NCI-H524 treated with DMSO at 0.1 percent for 48 hours (cell line): ENCODE measurements around the gene CYTH1.

Source experiments
- DNase-seq: peaks from one replicate; lab custom pipeline; 2025; lab: John Stamatoyannopoulos, UW

CYTH1 gene, protein sequence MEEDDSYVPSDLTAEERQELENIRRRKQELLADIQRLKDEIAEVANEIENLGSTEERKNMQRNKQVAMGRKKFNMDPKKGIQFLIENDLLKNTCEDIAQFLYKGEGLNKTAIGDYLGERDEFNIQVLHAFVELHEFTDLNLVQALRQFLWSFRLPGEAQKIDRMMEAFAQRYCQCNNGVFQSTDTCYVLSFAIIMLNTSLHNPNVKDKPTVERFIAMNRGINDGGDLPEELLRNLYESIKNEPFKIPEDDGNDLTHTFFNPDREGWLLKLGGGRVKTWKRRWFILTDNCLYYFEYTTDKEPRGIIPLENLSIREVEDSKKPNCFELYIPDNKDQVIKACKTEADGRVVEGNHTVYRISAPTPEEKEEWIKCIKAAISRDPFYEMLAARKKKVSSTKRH

DNA sequence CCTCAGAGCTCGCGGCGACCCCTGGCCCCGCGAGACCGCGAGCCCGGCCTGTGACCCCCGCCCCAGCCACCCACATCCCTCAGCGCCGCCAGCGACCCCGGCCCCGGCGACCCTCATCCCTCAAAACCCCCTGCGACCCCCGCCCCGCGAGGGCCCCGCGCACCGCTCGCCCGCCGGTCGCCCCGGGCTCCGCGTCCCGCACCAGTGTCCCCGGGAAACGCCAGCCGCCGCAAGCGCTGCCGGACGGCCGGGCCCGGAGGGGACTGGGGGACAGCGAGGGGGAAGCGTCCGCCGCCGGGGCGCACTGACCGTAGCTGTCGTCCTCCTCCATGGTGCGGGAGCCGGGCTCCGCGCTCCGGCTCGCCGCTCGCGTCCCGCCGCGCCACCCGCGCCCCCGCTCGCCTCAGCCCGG is at the start of gene CYTH1:
TSS of gene CYTH1 (minus strand) at position 381 of the 412 bp plus-strand sequence. CDS start at position 331, 50 bp downstream.
- no peak for DNase-seq

DNA sequence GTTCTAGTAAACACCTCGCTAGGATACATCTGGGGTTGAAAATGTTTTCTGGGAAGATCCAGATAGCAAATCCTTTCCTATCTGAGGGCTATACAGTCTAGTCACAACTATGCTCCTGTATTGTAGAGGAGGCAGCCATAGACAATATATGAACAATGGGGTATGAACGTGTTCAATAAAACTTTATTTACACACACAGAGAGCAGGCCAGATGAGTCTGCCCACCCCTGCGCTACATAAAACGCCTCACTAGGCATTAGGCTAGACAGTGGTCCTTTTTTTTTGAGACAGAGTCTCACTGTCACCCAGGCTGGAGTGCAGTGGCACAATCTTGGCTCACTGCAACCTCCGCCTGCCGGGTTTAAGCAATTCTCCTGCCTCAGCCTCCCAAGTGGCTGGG is 47.4 kb upstream of the CYTH1 start:
- DNase-seq = no peak

DNA sequence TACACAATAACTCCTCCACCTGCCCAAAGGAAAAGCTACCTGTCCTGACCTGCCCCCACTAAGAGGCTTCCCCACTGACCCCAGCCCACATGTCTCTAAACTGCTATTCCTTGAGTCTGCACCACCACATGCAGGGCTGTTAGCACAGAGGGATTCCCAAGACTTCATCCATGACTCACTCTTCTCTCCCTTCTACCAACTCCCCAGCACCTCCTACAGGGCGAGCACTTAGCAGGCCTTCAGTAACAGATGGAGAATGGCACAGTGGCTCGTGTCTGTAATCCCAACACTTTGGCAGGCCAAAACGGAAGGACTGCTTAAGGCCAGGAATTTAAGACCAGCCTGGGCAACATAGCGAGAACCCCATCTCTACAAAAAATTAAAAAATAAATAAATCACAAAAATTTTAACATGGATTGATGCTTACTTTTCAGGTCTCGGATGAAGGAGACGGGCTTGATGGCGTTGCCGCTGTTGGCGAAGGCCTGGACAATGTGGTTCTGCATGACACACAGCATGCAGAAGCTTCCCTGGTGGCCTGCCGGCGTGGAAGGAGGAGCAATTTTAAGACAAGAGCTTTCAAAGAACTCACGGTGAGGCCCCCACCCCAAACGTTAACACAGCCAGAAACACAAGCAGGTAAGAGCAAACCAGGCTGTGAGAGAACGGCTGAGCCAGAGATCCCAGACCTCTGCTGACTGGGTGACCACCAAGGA is 46.6 kb upstream of the CYTH1 start:
- DNase-seq = no peak

DNA sequence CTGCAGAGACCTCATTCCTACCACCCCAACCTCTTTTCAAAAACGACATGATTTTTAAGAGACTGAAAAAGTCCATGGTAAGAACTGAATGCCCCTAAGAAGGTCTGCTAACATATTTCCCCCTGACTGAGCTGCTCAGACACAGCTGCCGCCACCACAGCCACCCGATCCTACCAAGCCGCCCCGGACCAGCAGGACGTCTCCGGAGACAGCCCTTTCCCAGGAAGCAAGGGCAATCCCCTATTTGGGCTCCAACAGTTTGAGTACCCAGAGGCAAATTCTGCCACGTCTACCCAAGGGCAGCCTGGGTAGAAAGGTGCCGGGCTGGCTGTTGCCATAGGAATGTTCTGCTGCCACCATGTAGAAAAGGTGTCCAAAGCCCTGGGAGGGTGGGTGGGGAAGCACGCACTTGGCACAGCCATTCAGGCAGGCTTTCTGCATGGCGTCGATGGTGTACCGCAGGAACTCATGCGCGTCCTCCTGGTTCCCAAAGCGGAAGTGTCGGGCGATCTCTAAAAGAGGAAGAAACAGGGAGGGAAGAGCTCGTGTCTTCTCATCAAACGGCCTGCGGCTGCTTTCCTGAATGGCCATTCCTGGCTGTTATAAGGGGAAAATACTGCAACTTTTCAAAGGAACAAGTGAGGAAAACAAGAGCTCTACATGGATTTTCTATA is 44.9 kb upstream of the CYTH1 start:
- no peak for DNase-seq

DNA sequence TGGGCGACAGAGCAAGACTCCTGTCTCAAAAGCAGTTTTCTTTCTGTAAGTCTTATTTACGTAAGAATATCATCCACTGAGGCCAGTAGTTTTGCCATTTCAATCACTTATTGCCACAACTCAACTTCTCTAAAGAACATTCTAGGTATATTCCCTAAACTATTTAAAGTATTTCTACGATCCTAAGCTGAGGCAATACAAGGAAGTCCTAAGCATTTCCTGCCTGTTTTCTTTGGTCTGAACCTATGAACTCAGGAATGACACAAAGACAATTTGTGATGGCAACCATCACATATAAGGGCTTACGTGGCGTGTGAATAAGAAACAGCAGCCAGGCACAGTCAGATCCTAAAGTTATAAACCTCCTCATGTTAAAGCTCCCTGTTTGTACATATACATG is 44.3 kb upstream of the CYTH1 start:
- DNase-seq = no peak

DNA sequence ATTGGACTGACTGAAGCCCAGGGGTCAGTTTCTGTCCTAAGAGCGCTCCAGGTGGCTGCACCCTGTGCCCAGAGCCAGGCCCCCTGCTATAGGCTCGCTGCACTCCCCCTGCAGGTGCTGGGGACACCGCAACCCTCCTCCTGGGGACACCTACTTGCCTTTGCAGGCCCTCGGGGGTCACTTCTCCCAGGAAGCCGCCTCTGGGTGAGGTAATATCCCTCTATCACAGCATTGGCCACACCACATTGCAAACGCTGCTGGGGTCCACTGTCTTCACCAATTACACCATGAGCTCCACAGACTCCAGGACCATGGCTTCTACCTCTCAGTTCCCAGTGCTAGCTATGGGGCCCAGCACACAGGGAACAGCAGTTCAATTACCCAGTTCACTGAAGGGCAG is 43.6 kb upstream of the CYTH1 start:
- DNase-seq = no peak

DNA sequence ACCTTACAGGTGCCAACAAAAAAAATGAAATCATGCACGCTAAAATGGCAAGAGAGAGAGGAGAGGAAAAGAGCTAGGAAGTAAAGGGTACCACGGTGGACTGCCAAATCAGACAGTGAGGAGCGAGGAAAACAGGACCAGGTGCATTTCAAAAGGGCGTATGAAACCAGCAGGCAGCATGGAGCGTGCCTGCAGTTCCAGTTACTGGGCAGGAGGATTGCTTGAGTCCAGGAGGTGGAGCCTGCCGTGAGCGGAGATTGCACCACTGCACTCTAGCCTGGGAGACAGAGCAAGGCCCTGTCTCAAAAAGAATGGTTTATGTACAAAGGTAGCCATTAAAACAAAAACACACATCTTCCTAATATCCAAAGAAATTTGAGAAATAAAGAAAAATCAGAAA is 42.2 kb upstream of the CYTH1 start:
- no peak for DNase-seq

DNA sequence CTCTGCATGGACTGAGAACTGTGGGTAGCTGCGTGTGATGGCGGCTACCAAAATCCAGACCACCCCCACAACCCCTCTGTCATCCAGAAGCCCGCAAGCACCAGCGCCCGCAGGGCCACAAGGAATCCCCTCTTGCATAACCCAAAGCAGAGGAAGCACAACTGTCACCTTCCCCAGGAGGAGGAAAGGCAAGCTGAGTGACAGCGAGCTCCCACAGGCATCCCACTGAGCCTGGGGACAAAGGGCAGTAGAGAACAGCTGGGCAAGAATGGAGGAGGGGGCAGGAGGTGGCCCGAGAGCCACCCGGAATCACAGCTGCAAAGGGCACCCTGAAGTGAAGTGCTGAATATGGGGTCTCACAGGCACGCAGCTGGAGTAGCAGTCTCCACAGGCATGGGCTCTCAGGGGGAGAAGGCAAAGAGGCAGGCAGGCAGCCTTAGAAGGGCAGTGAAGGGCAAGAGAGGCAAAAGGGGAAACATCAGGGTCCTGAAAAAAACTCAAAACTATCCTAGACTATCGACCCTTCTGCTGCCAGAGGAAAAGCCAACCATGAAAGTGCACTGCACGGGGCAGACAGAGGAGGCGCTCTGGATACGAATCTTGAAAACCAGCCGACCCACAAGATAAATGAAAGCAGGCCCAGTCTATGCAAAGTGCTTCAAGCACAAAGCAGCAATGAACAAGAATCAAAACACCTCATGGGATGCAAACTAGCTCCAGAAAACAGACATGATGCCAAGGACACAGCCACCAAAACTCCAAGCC is 41.4 kb upstream of the CYTH1 start:
- DNase-seq = no peak

DNA sequence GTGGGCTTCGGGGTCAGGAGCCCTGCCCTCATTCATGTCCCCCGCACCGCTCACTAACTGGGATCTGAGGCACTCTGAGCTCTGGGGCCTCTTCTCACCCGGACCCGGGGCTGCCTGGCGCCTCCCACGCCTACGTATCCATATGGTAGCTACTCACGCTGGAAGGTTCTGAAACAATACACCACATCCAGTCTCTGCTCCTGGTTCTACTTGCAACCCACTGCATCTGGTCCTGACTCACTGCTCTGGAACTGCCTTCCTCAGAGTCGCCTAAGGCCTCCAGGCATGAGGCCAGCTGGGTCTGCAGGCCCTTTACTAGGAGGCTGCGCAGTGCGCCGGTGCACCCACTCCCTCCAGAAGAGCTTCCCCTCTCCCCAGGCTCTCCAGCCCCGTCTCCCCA is 40.5 kb upstream of the CYTH1 start:
- no peak for DNase-seq

DNA sequence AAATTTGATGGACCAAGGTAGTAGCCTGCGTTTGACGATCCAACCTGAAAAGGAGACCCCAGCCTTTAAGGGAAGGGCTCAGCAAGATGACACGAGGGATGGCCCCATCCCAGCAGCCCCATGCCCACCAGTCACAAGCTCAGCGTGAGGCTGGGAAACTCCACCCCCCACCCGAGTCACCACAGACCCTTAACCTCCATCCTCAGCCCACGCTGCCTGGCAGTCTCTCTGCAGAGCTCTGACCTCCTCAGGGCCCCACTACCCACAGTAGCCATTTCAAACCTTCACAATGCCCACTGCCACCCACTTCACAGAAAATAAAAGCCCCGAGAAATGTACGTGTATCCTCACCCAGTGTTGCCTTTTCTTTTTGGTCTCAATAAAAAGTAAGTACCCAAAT is 39.9 kb upstream of the CYTH1 start:
- no peak for DNase-seq

DNA sequence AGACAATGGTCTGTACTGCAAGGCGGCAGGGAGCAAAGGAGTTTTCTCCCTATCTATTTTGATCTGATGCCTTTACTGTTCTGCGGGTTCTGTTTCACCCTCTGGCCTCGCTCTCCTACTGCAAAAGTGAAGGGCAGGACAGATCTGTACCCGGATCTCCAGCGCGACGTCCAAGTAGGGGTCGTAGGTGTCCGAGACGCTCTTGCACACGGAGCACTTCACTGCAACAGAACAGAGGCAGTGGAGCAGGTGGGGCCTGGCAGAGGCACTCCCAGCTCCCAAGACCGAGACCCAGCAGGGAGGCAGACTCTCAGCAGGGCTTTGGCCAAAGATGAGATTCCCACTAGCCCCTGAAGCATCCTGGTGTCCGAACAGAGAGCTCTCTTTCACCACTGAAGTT is 38.8 kb upstream of the CYTH1 start:
- no peak for DNase-seq

DNA sequence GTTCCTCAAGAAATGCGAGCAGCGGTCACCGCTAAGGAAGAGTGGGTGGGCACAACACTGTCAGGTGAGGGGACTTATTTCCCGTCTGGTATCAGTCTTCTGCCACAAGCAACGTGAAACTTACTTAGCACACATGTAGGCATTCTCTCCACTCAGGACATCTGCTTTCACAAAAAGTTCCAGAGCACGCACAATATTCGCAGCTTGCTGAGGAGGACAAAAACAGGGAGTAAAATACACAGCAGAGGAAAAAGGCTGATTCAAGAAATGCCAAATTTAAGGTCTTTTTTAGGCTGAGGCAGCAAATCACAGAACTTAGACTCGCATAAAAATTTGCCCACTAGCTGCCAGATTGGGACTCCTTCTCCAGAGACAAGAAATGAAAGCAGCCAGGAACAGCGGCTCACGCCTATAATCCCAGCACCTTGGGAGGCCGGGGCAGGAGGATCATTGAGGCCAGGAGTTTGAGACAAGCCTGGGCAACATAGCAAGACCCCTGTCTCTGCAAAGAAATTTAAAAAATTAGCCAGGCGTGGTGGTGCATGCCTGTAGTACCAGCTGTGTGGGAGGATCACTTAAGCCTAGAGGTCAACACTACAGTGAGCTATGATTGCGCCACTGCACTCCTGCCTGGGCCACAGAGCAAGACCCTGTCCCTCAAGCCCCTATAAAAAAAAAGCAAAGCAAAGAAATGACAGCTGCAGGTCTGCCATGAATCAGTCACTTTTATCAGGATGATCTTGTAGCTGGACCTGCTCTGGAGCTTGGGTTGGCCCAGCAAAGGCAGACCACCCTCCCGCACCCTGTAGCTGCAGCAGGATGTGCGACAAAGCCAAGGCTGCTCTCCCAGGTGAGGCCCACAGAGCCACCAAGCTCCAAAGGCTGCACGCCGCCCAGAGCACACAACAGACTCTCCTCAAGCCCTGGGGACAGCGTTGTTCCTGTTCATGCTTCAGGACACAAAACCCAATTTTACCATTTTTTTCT is 38.0 kb upstream of the CYTH1 start:
- DNase-seq = no peak

DNA sequence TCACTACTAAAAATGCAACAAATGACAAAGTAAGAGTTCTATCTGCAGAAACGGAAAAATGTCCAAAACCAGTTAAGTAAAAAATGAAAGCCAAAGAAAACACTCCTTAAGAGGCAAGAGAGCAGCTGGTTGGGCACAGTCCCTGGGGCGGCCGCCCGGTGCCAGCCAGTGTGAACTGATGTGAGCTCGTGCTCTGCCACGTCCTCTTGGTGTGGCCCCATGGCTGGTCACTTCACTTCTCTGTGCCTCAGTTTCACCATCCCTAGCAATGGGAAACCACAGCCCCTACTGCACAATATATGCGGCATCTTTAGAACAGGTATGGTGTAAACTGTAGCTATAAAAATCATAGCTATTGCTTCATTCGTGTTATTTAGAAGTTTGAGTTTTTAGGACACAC is 37.3 kb upstream of the CYTH1 start:
- DNase-seq = no peak

DNA sequence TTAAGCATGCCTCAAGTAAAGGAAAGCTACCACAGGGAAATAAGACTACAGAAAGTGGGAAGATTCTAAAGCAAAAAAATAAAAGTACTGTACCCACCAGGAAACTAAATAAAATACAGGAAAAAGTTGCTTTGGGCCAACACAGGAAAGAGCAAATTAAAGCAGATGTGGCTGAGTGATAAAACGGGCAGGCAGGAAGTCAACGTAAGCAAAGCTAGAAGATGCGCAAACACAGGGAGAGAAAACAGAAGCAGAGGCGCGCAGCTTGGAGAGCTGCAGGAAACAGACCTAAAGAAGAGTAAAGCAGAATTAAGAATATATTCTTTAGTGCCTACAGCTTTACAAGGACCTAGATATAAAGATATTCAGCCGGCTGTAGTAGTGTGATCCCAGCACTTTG is 36.9 kb upstream of the CYTH1 start:
- no peak for DNase-seq

DNA sequence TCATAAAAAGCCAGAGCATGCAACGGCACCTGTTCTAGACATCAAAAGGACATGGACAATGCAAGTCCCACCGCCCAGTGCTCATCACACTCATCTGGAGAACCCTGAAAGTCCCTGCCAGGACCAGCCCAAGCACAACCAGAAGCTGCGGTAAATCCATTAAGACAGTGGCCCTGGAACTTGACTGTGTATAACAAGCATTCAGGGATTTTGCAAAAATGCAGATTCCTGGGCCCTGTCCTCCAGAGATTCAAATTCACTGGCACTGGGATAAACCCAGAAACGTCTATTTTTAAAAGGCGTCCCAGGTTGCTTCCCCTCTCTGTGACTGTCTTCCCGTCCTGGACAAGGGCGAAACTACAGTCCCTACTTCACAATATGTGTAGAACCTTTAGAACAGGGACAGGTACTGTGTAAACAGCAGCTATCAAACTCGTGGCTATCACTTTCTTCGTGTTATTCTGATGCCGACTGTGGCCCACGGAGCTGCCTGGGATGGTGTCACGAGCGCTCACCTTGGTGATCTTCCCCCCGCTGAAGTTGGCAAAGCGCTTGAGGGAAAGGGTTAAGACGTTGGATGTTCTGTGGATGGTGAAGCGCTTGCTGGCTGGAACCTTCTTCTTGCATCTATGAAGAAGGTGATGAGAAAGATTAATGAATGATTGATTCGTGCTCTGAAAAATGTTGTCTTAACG is 36.2 kb upstream of the CYTH1 start:
- no peak for DNase-seq

DNA sequence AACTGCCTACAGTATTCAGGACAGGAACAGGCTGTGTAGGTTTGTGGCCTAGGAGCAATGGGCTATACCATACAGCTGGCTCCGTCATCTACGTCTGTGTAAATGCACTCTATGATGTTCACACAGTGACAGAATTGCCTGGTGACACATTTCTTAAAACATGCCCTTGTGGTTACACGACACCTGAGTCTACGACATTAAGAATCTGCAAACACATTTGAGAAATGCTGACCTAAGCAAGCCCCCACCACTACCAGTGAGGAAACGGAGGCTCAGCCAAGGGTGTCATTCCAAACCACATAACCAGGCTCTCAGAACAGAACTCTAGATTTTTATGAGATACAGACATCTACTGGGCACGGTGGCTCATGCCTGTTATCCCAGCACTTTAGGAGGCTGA is 35.0 kb upstream of the CYTH1 start:
- no peak for DNase-seq

DNA sequence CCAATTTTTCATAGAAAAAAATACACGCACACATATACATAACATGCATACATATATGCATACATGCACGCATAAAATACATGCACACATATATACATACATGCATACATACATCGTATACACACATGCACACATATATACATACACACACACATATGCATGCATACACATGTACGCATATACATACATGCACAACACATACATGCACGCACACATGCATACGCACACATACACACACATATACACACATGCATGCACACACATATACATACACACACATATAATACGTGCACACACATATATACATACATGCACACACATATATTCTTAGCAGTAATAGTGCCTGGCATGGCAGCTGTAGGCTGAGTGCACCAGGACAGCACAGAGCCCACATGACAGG is 33.6 kb upstream of the CYTH1 start:
- no peak for DNase-seq

DNA sequence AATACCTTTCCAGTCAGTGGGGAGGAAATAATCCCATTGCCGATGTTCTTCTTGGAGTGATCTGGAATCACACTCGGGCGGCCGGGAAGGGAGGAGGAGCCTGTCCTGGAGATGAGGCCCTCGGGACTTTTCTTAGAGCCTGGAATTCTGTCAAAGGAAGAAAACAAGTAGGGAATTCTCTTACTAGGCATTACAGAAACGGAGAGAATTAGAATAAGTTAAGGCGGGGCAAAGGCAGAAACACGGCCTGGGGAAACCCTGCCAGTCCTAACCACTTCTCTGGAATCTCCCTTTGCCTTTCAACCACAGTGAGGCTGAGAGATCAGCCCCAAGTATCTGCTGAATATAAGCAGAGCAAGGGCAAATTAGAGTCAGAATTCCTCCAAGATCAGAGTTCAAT is 30.8 kb upstream of the CYTH1 start:
- no peak for DNase-seq

DNA sequence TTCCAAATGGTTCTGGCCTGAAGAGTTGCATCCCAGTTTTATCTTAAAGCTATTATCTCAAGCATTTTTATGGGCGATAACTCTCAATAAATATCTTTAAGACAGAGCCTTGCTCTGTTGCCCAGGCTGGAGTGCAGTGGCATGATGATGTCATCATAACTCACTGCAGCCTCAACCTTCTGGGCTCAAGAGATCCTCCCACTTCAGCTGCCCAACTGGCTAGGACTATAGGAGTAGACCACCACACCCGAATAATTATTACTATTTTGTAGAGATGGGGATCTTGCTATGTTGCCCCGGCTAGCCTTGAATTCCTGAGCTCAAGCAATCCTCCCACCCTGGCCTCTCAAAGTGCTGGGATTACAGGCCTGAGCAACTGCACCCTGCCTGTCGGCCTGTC is 26.1 kb upstream of the CYTH1 start:
- DNase-seq = no peak

DNA sequence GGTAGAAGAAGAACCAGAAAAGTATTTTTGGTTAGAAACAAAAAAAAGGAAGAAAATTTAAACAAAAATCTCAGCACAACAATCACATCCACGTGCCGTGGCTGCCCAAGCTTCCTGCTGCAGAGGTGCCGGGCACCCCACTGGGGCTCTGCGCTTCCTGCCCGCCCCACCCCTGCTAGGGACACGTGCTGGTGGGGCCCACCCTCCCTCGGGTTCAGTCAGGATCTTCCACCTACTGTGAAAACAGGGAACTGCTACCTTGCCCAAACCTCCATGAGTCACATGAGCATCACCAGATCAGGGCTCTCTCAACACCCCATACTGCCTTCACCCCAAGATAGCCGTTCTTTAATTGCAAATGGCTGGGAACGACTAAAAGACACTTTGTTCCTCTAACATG is 24.4 kb upstream of the CYTH1 start:
- DNase-seq = no peak

DNA sequence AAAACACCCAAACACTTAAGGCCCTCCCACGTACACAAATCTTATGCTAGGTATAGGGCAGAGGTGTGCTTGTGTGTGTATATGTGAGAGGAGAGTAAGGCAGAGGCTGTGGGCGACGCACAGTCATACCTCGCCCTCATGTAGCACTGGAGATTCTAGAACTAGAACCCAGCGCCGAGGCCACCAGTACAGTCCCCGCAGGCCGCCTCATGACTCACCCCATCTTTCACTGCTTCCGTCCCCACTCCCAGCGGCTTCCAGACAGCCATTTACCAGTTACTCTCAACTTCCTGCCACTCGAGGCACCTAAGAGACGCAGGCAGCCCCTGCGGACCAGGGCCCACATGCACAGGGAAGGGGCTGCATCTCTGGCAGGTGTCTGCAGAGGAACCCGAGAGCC is 23.2 kb upstream of the CYTH1 start:
- DNase-seq = no peak
